Uterus (tissue), 4 donors: ENCODE results near the gene HUNK. TPM values are rescaled to one million over a fixed set of nuclear protein-coding genes. Genes with fewer than 3 reads are reported as not detected.

Source experiments
- DNase-seq, 2 donors: peaks; one replicate each; pipeline ENCODE4 v3.0.0-alpha.2; 2019 to 2020
- H3K27ac ChIP-seq, 2 donors: fragments of 200-600 bp; sonication (generic); 1 replicate in 1 of 2; 2 replicates in 1 of 2; pipeline ENCODE4 v1.5.1; 2016 to 2018
- H3K27me3 ChIP-seq, 2 donors: fragments of 200-600 bp; sonication (generic); one replicate each; pipeline ENCODE4 v1.5.1; 2018 to 2019; ENCODE audit warnings: control low read depth in 1 of 2
- H3K36me3 ChIP-seq, 2 donors: fragments of 200-600 bp; sonication (generic); one replicate each; pipeline ENCODE4 v1.5.1; 2019; ENCODE audit warnings: control low read depth in 1 of 2
- H3K4me1 ChIP-seq, 2 donors: fragments of 200-600 bp; sonication (generic); one replicate each; pipeline ENCODE4 v1.5.1; 2018 to 2019; ENCODE audit warnings: control low read depth in 1 of 2
- H3K4me3 ChIP-seq, 2 donors: fragments of 200-600 bp; sonication (generic); 1 replicate in 1 of 2; 2 replicates in 1 of 2; pipeline ENCODE4 v1.5.1; 2018 to 2019; ENCODE audit warnings: mild to moderate bottlenecking in 1 of 2
- H3K9me3 ChIP-seq, 2 donors: fragments of 200-600 bp; sonication (generic); one replicate each; pipeline ENCODE4 v1.5.1; 2019; ENCODE audit warnings: control low read depth in 1 of 2
- CTCF ChIP-seq, 4 experiments: fragments of 200-600 bp in 2 of 4; fragments of 450-650 bp in 2 of 4; sonication (generic) in 2 of 4; IDR thresholded peaks; one replicate each; pipeline ENCODE4 v1.5.1; 2016 to 2019; ENCODE audit warnings: antibody characterized with exemption in 4 of 4, mild to moderate bottlenecking in 2 of 4, moderate library complexity in 1 of 4
- POLR2A ChIP-seq, 2 donors: fragments of 450-650 bp; IDR thresholded peaks; one replicate each; pipeline ENCODE4 v1.6.1; 2016; ENCODE audit warnings: antibody characterized with exemption in 2 of 2, mild to moderate bottlenecking in 1 of 2, moderate library complexity in 1 of 2
- intact Hi-C: fragments of 100-400 bp; cut with DNase I; formaldehyde crosslinking; loops from one replicate; pipeline ENCODE4 v1.15.1; 2023; ENCODE audit warnings: low total_unique reads
- total RNA-seq, 4 donors: library from RNA; depleted of rRNA in 3 of 4; stranded (reverse); fragments of >200 nt in 3 of 4; gene quantifications; one replicate each; pipeline versions ENCODE4 v1.1.0 to v1.2.4, GENCODE V29; 2014 to 2023
- donor health status: DM: yes; HTN: yes; CAD: no.

HUNK gene
- total RNA-seq, 4 donors from 2014 or later = 1.5 to 8.8 (median 4.6) TPM

- intact Hi-C loops = loop anchor here (5.0 kb wide), 1 partner anchor 50 kb away; no protein-coding TSS in a partner anchor
- TF ChIP-seq POLR2A (IDR thresholded peaks at IDR 0.05) (no peak), CTCF (IDR thresholded peaks at IDR 0.05) (no peak)
- Histone ChIP-seq H3K27me3 (no peaks in the 10 kb centered on the region), H3K4me3 (no peak overlapping the region), H3K36me3 (no peaks in the 10 kb centered on the region), H3K9me3 (no peaks in the 10 kb centered on the region), H3K4me1 (no peaks in the 10 kb centered on the region), H3K27ac (no peak overlapping the region)
- DNase-seq = no peak
These were observed 39.7 kb downstream of the HUNK start for GRCh38 chr21:31912501-31912900.

DNA sequence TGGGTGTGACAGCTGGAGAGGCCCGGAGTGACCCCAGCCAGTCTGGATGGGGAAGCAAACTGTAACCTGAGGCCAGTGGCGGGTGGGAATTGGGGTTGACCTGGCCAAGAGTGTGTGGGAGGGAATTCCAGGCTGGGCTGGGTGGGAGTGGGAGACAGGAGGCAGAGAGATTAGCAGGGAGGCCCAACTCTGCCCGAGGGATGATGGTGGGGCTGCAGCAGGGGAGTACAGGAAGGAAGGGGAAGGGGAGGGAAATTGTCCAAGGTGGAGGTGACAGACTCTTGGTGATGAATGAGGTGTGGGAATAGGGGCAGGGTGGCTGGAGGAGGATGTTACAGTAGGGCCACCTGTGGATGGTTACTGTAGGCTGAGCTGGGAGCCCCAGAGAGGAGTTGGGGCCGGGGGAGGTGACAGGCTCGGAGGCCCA lies 40.4 kb downstream of the HUNK start:
- Histone ChIP-seq H3K9me3 (no peaks in the 10 kb centered on the region), H3K27me3 (no peaks in the 10 kb centered on the region), H3K36me3 (no peaks in the 10 kb centered on the region), H3K4me1 (no peaks in the 10 kb centered on the region), H3K4me3 (no peak overlapping the region), H3K27ac (no peak overlapping the region)
- intact Hi-C loops = loop anchor here (5.0 kb wide), 1 partner anchor 51 kb away; no protein-coding TSS in a partner anchor
- no peak for TF ChIP-seq CTCF (IDR thresholded peaks at IDR 0.05)
- no peak for TF ChIP-seq POLR2A (IDR thresholded peaks at IDR 0.05)
- no peak for DNase-seq

GRCh38 chr21:31914472-31914871 lies 41.7 kb downstream of the HUNK start:
- intact Hi-C loops = loop anchor here (5.0 kb wide), 1 partner anchor 52 kb away; no protein-coding TSS in a partner anchor
- no peak overlapping the region for H3K27ac ChIP-seq

DNA sequence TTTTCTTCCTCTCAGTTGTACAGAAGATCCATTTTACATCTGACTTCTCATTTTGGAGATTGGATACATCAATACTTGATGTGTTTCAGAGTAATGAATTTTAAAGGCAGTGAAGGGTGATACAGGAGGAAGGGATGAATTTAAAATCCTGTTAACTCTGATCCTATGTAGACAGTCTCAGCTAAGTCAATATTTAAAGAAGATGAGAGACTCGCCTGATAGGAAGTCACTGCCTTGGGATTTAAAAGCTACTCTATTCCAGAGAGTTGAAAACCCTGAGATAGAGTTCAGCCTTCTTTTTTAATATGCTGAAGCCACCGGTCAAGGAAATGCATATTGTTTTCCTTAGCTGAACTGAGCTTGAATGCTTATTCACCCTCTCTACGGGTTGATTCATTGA lies 42.7 kb downstream of the HUNK start:
- H3K27me3 ChIP-seq = no peaks in the 10 kb centered on the region
- no peak overlapping the region for H3K27ac ChIP-seq
- DNase-seq = no peak
- intact Hi-C loops = no loop called here
- H3K4me1 ChIP-seq = no peaks in the 10 kb centered on the region
- TF ChIP-seq CTCF (IDR thresholded peaks at IDR 0.05) (no peak), POLR2A (IDR thresholded peaks at IDR 0.05) (no peak)
- H3K4me3 ChIP-seq = no peak overlapping the region
- no peaks in the 10 kb centered on the region for H3K36me3 ChIP-seq
- H3K9me3 ChIP-seq = no peaks in the 10 kb centered on the region

More at GRCh38 chr21:31914472-31914871, 41.7 kb downstream of the HUNK start:
- Histone ChIP-seq H3K9me3 (no peaks in the 10 kb centered on the region), H3K4me1 (no peaks in the 10 kb centered on the region), H3K27me3 (no peaks in the 10 kb centered on the region), H3K4me3 (no peak overlapping the region), H3K36me3 (no peaks in the 10 kb centered on the region)
- TF ChIP-seq CTCF (IDR thresholded peaks at IDR 0.05) (no peak), POLR2A (IDR thresholded peaks at IDR 0.05) (no peak)
- no peak for DNase-seq

GRCh38 chr21:31917108-31917507 lies 44.3 kb downstream of the HUNK start:
- no peaks in the 10 kb centered on the region for H3K27me3 ChIP-seq
- H3K4me1 ChIP-seq = no peaks in the 10 kb centered on the region
- H3K36me3 ChIP-seq = no peaks in the 10 kb centered on the region
- DNase-seq = no peak
- no peak overlapping the region for H3K27ac ChIP-seq
- intact Hi-C loops = no loop called here
- no peak overlapping the region for H3K4me3 ChIP-seq
- H3K9me3 ChIP-seq = no peaks in the 10 kb centered on the region
- TF ChIP-seq POLR2A (IDR thresholded peaks at IDR 0.05) = no peak

DNA sequence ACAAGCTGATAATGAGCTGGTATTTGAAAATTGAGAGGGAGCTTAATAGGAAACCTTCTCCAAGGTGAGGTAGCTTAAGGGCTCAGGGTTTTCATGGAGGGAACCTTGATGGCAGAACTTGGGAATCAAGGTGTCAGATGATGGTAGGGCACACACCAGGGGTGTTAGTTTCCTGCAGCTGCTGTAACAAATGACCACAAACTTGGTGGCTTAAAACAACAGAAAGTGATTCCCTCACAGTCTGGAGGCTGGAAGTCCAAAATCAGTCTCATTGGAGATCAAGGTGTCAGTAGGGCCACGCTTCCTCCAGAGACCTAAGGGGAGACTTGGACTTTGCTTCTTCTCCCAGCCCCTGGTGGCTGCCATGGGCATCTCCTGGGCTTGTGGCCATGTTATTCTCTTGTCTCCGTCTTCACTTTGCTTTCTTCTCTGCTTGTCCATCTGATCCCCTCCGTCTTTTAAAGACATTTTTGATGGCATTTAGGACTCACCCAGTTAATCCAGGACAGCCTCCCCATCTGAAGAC lies 45.5 kb downstream of the HUNK start:
- no peak for TF ChIP-seq CTCF (IDR thresholded peaks at IDR 0.05)
- no peak for TF ChIP-seq POLR2A (IDR thresholded peaks at IDR 0.05)
- intact Hi-C loops = no loop called here
- Histone ChIP-seq H3K4me3 (no peak overlapping the region), H3K4me1 (no peaks in the 10 kb centered on the region), H3K27ac (no peak overlapping the region), H3K9me3 (no peaks in the 10 kb centered on the region), H3K36me3 (no peaks in the 10 kb centered on the region), H3K27me3 (no peaks in the 10 kb centered on the region)
- DNase-seq = no peak
